M059J (cell line): ENCODE data around the gene DNASE1L1. TPM values are rescaled to one million over a fixed set of nuclear protein-coding genes. Genes with fewer than 3 reads are reported as not detected.

Experiments
- total RNA-seq: library from RNA; depleted of rRNA; stranded (reverse); fragments of >200 nt; shearing (Covaris generic); gene quantifications from 2 replicates; pipeline ENCODE4 v1.2.3, GENCODE V29; 2014; rRNA removed

Gene DNASE1L1
- total RNA-seq, 1 experiment from 2014 or later, result 65.3 TPM

Other genes with a start within 250 kb of the DNASE1L1 start
- gene OPN1MW, start 226.7 kb downstream of the DNASE1L1 start, total RNA-seq, result not detected in 2 replicates
- not detected in 2 replicates for gene OPN1MW2, start 189.5 kb downstream of the DNASE1L1 start, total RNA-seq
- gene OPN1MW3, start 151.7 kb downstream of the DNASE1L1 start, total RNA-seq, result not detected in 2 replicates
- gene TEX28, start 114.1 kb downstream of the DNASE1L1 start, total RNA-seq, result not detected in 2 replicates
- gene TKTL1, start 113.5 kb downstream of the DNASE1L1 start, total RNA-seq, result 0.22 TPM in 1 of 2 replicates, not detected in the other
- gene FLNA, start 34.6 kb downstream of the DNASE1L1 start, total RNA-seq, result 1,078 and 2,383 TPM in 2 replicates
- gene EMD, start 30.0 kb downstream of the DNASE1L1 start, total RNA-seq, result 101 and 105 TPM in 2 replicates
- 3,989 and 5,487 TPM in 2 replicates for gene RPL10, start 10.9 kb downstream of the DNASE1L1 start, total RNA-seq
- 24.9 and 32.1 TPM in 2 replicates for gene TAFAZZIN, start 2.3 kb upstream of the DNASE1L1 start, total RNA-seq
- gene ATP6AP1, start 19.4 kb upstream of the DNASE1L1 start, total RNA-seq, result 123 and 144 TPM in 2 replicates
- gene GDI1, start 27.9 kb upstream of the DNASE1L1 start, total RNA-seq, result 210 and 222 TPM in 2 replicates
- gene FAM50A, start 34.9 kb upstream of the DNASE1L1 start, total RNA-seq, result 99.6 and 139 TPM in 2 replicates
- gene PLXNA3, start 49.0 kb upstream of the DNASE1L1 start, total RNA-seq, result 4.3 and 8.9 TPM in 2 replicates
- gene LAGE3, start 70.0 kb upstream of the DNASE1L1 start, total RNA-seq, result 102 and 104 TPM in 2 replicates
- 74.0 and 101 TPM in 2 replicates for gene UBL4A, start 77.4 kb upstream of the DNASE1L1 start, total RNA-seq
- 65.4 and 80.7 TPM in 2 replicates for gene SLC10A3, start 81.4 kb upstream of the DNASE1L1 start, total RNA-seq
- gene FAM3A, start 107.0 kb upstream of the DNASE1L1 start, total RNA-seq, result 53.2 and 72.8 TPM in 2 replicates
- gene G6PD, start 137.6 kb upstream of the DNASE1L1 start, total RNA-seq, result 157 and 205 TPM in 2 replicates
- gene IKBKG, start 138.4 kb upstream of the DNASE1L1 start, total RNA-seq, result 52.4 and 70.5 TPM in 2 replicates
- gene CTAG1A, start 175.9 kb upstream of the DNASE1L1 start, total RNA-seq, result not detected in 2 replicates
- not detected in 2 replicates for gene CTAG1B, start 210.0 kb upstream of the DNASE1L1 start, total RNA-seq
- 1.1 TPM in 1 of 2 replicates, not detected in the other for gene CTAG2, start 244.3 kb upstream of the DNASE1L1 start, total RNA-seq